Loucy (cell line): Measurements from ENCODE around the gene AMBRA1.

Experiments used
- H2AFZ ChIP-seq: fragments of 200-600 bp; sonication (generic); 2 replicates; pipeline ENCODE4 v1.6.0; 2016; ENCODE audit warnings: antibody characterized with exemption, mild to moderate bottlenecking, low read length, moderate library complexity
- H3F3A ChIP-seq: fragments of 200-600 bp; 2 replicates; pipeline ENCODE4 v1.6.0; 2016; ENCODE audit warnings: antibody characterized with exemption, low read depth, mild to moderate bottlenecking
- H3K27me3 ChIP-seq: fragments of 200-600 bp; sonication (generic); 2 replicates; pipeline ENCODE4 v1.6.1; 2014; ENCODE audit warnings: low read length, mild to moderate bottlenecking; ENCODE audit not compliant: insufficient read depth, poor library complexity, severe bottlenecking
- H3K36me3 ChIP-seq: fragments of 200-600 bp; sonication (generic); 2 replicates; pipeline ENCODE4 v1.6.1; 2016; ENCODE audit warnings: low read length; ENCODE audit not compliant: insufficient read depth
- H3K4me1 ChIP-seq: fragments of 200-600 bp; sonication (generic); 2 replicates; pipeline ENCODE4 v1.5.1; 2014; ENCODE audit warnings: low read length, mild to moderate bottlenecking; ENCODE audit not compliant: insufficient read depth, poor library complexity, severe bottlenecking
- H3K4me2 ChIP-seq: fragments of 200-600 bp; sonication (generic); 2 replicates; pipeline ENCODE4 v1.6.0; 2014; ENCODE audit warnings: antibody characterized with exemption, low read length, low read depth, mild to moderate bottlenecking; ENCODE audit not compliant: poor library complexity, severe bottlenecking
- H3K4me3 ChIP-seq: fragments of 200-600 bp; sonication (generic); 2 replicates; pipeline ENCODE4 v1.5.1; 2014; ENCODE audit warnings: low read length, mild to moderate bottlenecking, mixed read lengths; ENCODE audit not compliant: poor library complexity, severe bottlenecking
- H3K79me2 ChIP-seq: fragments of 200-600 bp; sonication (generic); 2 replicates; pipeline ENCODE4 v1.6.1; 2014; ENCODE audit warnings: low read length; ENCODE audit not compliant: insufficient read depth
- H3K9ac ChIP-seq: fragments of 200-600 bp; sonication (generic); 2 replicates; pipeline ENCODE4 v1.6.0; 2014; ENCODE audit warnings: mild to moderate bottlenecking, low read depth, low read length, moderate library complexity; ENCODE audit not compliant: poor library complexity, severe bottlenecking
- H3K9me2 ChIP-seq: fragments of 200-600 bp; sonication (generic); replicated peaks from 2 replicates; pipeline ENCODE4 v1.6.1; 2016; ENCODE audit warnings: low read depth, low read length, mixed read lengths
- H3K9me3 ChIP-seq: fragments of 200-600 bp; sonication (generic); 2 replicates; pipeline ENCODE4 v1.6.1; 2014; ENCODE audit warnings: mild to moderate bottlenecking, antibody characterized with exemption, low read length, low read depth; ENCODE audit not compliant: insufficient read depth
- H4K20me1 ChIP-seq: fragments of 200-600 bp; sonication (generic); 2 replicates; pipeline ENCODE4 v1.6.0; 2014; ENCODE audit warnings: antibody characterized with exemption, low read length, mild to moderate bottlenecking; ENCODE audit not compliant: insufficient read depth, poor library complexity, severe bottlenecking
- EZH2phosphoT487 ChIP-seq: fragments of 200-600 bp; IDR thresholded peaks from 2 replicates; pipeline ENCODE4 v1.6.1; 2018; ENCODE audit warnings: antibody characterized with exemption, mild to moderate bottlenecking, moderate library complexity, borderline replicate concordance
- TF ChIP-seq, protein P1 (sequence below): fragments of 200-600 bp; sonication (generic); conservative IDR thresholded peaks from 2 replicates; pipeline ENCODE4 v1.5.1; 2014; ENCODE audit warnings: mild to moderate bottlenecking, antibody characterized with exemption, low read length

Gene AMBRA1

GRCh38 chr11:46389450-46390330 lies 204.1 kb downstream of the AMBRA1 start:
- H3F3A ChIP-seq: no peaks in the 10 kb centered on the region
- peaks cover 4% of the 10 kb centered on the region for H3K27me3 ChIP-seq
- H2AFZ ChIP-seq: peak overlapping the region; percentile 92
- H3K4me2 ChIP-seq: peak overlapping the region; percentile 79
- H3K9me3 ChIP-seq: no peaks in the 10 kb centered on the region
- no peaks in the 10 kb centered on the region for H4K20me1 ChIP-seq
- H3K4me3 ChIP-seq: peak overlapping the region; percentile 74
- no peaks in the 10 kb centered on the region for H3K9me2 ChIP-seq
- no peaks in the 10 kb centered on the region for H3K36me3 ChIP-seq
- peaks cover 9% of the 10 kb centered on the region for H3K4me1 ChIP-seq
- no peaks in the 10 kb centered on the region for H3K79me2 ChIP-seq
- TF ChIP-seq, protein P1, sequence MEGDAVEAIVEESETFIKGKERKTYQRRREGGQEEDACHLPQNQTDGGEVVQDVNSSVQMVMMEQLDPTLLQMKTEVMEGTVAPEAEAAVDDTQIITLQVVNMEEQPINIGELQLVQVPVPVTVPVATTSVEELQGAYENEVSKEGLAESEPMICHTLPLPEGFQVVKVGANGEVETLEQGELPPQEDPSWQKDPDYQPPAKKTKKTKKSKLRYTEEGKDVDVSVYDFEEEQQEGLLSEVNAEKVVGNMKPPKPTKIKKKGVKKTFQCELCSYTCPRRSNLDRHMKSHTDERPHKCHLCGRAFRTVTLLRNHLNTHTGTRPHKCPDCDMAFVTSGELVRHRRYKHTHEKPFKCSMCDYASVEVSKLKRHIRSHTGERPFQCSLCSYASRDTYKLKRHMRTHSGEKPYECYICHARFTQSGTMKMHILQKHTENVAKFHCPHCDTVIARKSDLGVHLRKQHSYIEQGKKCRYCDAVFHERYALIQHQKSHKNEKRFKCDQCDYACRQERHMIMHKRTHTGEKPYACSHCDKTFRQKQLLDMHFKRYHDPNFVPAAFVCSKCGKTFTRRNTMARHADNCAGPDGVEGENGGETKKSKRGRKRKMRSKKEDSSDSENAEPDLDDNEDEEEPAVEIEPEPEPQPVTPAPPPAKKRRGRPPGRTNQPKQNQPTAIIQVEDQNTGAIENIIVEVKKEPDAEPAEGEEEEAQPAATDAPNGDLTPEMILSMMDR: peak; percentile 81
- TF ChIP-seq EZH2phosphoT487: no peak
- H3K9ac ChIP-seq: no peak overlapping the region

DNA sequence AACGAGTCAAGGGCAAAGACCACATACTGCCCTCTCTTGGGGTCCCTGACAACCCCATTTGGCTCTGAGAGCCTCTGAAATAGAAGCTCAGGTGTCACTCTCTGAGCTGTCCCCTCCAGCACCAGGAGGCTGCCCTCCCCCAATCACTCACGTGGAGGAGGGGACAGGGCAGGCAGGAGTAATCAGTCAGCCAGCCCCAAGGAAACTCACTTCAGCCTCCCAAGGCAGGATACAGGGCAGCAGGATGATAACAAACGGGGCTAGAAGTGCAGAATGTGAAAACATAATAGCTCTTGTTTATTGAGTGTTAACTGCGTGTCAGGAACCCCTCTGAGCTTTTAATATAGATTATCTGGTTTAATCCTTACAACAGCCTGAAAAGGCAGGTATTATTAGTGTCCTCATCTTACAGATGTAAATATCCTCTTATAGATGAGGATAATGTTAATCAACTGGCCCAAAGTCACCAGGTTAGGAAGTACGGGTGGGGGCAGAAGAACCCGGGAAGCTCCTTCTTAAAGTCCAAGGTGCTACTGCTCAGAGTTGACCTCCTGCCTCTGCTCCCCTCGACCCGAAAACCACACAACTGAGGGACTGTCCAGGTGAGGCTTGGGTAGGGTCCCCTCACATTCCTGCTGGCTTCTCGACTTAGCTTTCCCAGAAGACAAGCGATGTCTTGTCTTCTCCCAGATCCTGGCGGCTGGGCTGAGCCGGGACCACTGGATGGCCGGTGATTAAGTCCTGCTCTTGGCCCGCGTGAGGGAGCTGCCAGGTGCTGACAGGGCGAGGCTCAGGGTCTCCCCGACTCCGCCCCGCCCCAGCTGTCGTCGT lies 205.0 kb downstream of the AMBRA1 start:
- no peaks in the 10 kb centered on the region for H3K9me3 ChIP-seq
- H3K27me3 ChIP-seq: peaks cover 4% of the 10 kb centered on the region
- no peaks in the 10 kb centered on the region for H3K9me2 ChIP-seq
- no peaks in the 10 kb centered on the region for H3K36me3 ChIP-seq
- H3K79me2 ChIP-seq: no peaks in the 10 kb centered on the region
- H3K4me3 ChIP-seq: peak overlapping the region; percentile 74
- TF ChIP-seq, protein P1: no peak
- no peak for TF ChIP-seq EZH2phosphoT487
- peak overlapping the region; percentile 79 for H3K4me2 ChIP-seq
- H3K9ac ChIP-seq: no peak overlapping the region
- no peaks in the 10 kb centered on the region for H4K20me1 ChIP-seq
- H3F3A ChIP-seq: no peaks in the 10 kb centered on the region
- H2AFZ ChIP-seq: peak overlapping the region; percentile 92; the same call in 1 of the 2 replicates
- peaks cover 9% of the 10 kb centered on the region for H3K4me1 ChIP-seq

DNA sequence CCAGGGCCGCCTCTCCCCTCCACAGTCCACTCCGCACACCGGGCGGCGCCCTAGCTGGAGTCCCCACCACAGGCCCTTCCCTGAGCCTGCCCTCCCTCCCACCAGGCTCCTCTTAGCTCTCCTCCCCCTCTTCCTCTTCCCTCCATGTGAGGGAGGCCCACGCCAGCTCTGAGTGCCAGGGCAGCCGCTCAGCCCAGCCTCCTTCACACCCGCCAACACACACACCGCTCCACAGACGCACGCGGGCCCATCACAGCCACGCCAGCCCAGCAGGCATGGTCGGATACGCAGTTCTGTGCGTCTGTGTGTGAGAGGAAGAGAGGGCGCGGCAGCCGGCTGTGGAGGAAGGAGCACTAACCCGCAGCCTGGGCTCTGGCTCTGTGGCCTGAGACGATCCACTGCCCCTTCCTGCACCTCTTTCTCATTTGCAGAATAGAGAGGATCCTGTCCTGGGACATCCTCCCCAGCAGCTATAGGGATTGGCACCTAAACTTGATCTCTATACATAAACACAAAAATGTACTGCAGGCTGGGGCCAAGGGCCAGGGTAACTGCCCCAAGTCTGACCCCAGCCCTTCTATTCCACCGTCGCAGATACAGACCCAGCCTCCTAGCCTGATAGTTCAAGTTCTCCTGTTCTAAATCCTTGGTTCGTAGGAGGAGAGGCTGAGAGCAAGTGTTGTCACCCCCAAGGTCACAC lies 205.8 kb downstream of the AMBRA1 start:
- Histone ChIP-seq H2AFZ (peak overlapping the region; percentile 73; the same call in 1 of the 2 replicates), H3K36me3 (no peaks in the 10 kb centered on the region), H3K4me3 (peak overlapping the region; percentile 50), H3K9me3 (no peaks in the 10 kb centered on the region), H4K20me1 (no peaks in the 10 kb centered on the region), H3K27me3 (peaks cover 4% of the 10 kb centered on the region), H3K4me1 (peaks cover 9% of the 10 kb centered on the region), H3K9me2 (no peaks in the 10 kb centered on the region), H3K9ac (no peak overlapping the region), H3K4me2 (peak overlapping the region; percentile 79), H3K79me2 (no peaks in the 10 kb centered on the region), H3F3A (no peaks in the 10 kb centered on the region)
- TF ChIP-seq, protein P1: no peak
- TF ChIP-seq EZH2phosphoT487: no peak
